ENCODE results near the gene CEP164.

Gene CEP164

GRCh38 chr11:117409511-117409910, 81.9 kb downstream of the CEP164 start:
- no peak for DNase-seq (ENCODE audit: low spot score)
- CTCF ChIA-PET: no interaction called here
- no peak for TF ChIP-seq CTCF (conservative IDR thresholded peaks at IDR 0.05; ENCODE audit: low read depth)
- POLR2A ChIA-PET (ENCODE audit: low non-redundant PET): no interaction called here
- H3K27ac ChIP-seq: no peak overlapping the region

GRCh38 chr11:117410238-117410637, 82.6 kb downstream of the CEP164 start:
- no peak overlapping the region for H3K27ac ChIP-seq
- ChIA-PET POLR2A (ENCODE audit: low non-redundant PET) (no interaction called here), CTCF (interaction anchor here (3.6 kb wide), 1 partner anchor 16 kb away, joined by 20 read pairs; no protein-coding TSS in a partner anchor)
- TF ChIP-seq CTCF (conservative IDR thresholded peaks at IDR 0.05; ENCODE audit: low read depth): no peak
- no peak for DNase-seq (ENCODE audit: low spot score)

- CTCF ChIA-PET: interaction anchor here (3.6 kb wide), 1 partner anchor 15 kb away, joined by 20 read pairs; no protein-coding TSS in a partner anchor
- DNase-seq (ENCODE audit: low spot score): no peak
- TF ChIP-seq CTCF (conservative IDR thresholded peaks at IDR 0.05; ENCODE audit: low read depth): no peak
These were observed 83.4 kb downstream of the CEP164 start for GRCh38 chr11:117410861-117411710.

GRCh38 chr11:117411736-117412135, 84.1 kb downstream of the CEP164 start:
- no peak for TF ChIP-seq CTCF (conservative IDR thresholded peaks at IDR 0.05; ENCODE audit: low read depth)
- DNase-seq (ENCODE audit: low spot score): no peak
- ChIA-PET POLR2A (ENCODE audit: low non-redundant PET) (interaction anchor here (0.6 kb wide), 1 partner anchor 28 kb away, joined by 5 read pairs; no protein-coding TSS in a partner anchor), CTCF (interaction anchor here (0.5 to 3.6 kb wide), 2 partner anchors 14 to 399 kb away, joined by 4 to 20 read pairs; no protein-coding TSS in a partner anchor)
- no peak overlapping the region for H3K27ac ChIP-seq

More at GRCh38 chr11:117410861-117411710, 83.4 kb downstream of the CEP164 start:
- POLR2A ChIA-PET (ENCODE audit: low non-redundant PET): interaction anchor here (0.6 kb wide), 1 partner anchor 27 kb away, joined by 5 read pairs; no protein-coding TSS in a partner anchor
- no peak overlapping the region for H3K27ac ChIP-seq

- CTCF ChIA-PET: interaction anchor here (0.5 to 3.6 kb wide), 2 partner anchors 14 to 398 kb away, joined by 4 to 20 read pairs; no protein-coding TSS in a partner anchor
- POLR2A ChIA-PET (ENCODE audit: low non-redundant PET): no interaction called here
- no peak for TF ChIP-seq CTCF (conservative IDR thresholded peaks at IDR 0.05; ENCODE audit: low read depth)
- no peak overlapping the region for H3K27ac ChIP-seq
- DNase-seq (ENCODE audit: low spot score): no peak
These were observed 84.5 kb downstream of the CEP164 start for GRCh38 chr11:117412176-117412575.

GRCh38 chr11:117412653-117413275, 85.1 kb downstream of the CEP164 start:
- ChIA-PET POLR2A (ENCODE audit: low non-redundant PET) (no interaction called here), CTCF (interaction anchor here (0.6 to 3.6 kb wide), 3 partner anchors 13 to 786 kb away, joined by 3 to 20 read pairs (median 5); no protein-coding TSS in a partner anchor)
- TF ChIP-seq CTCF (conservative IDR thresholded peaks at IDR 0.05; ENCODE audit: low read depth): no peak
- DNase-seq (ENCODE audit: low spot score): no peak
- H3K27ac ChIP-seq: no peak overlapping the region
